CD4-positive, alpha-beta T cell treated with Interleukin-10 for 1 hour (primary cell): ENCODE measurements around the gene MDFIC.

ENCODE experiments used
- DNase-seq: peaks from one replicate; pipeline ENCODE4 v3.0.0-alpha.2; 2020

Gene MDFIC

GRCh38 chr7:115043605-115044004 lies 121.7 kb downstream of the MDFIC start:
- DNase-seq, result no peak

GRCh38 chr7:115044224-115044623 lies 122.3 kb downstream of the MDFIC start:
- no peak for DNase-seq

GRCh38 chr7:115047958-115048720 lies 126.2 kb downstream of the MDFIC start:
- no peak for DNase-seq

- no peak for DNase-seq
These were observed 130.8 kb downstream of the MDFIC start for GRCh38 chr7:115052706-115053105.

GRCh38 chr7:115054478-115055065 lies 132.7 kb downstream of the MDFIC start:
- no peak for DNase-seq

- no peak for DNase-seq
These were observed 134.1 kb downstream of the MDFIC start for GRCh38 chr7:115056019-115056418.

DNA sequence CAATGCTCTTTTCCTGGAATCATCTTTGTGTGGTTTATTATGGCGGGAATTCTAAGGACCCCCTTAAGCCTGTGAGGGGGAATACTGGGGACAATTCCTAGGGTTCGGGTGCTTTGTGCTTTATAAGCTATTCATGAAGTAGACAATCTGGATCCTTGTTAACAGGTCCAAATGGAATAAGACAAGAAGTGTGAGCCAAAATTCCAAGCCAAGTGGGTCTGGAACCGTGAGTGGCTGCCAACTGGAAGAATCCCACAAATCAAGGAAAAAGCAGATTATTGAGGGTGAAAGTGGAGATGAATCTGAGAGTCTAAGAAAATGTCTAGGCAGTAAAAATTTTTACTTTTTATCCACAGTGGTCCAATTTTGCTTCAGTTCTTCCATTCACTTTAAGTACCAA lies 136.8 kb downstream of the MDFIC start:
- DNase-seq, result no peak

GRCh38 chr7:115059321-115059720 lies 137.4 kb downstream of the MDFIC start:
- no peak for DNase-seq

DNA sequence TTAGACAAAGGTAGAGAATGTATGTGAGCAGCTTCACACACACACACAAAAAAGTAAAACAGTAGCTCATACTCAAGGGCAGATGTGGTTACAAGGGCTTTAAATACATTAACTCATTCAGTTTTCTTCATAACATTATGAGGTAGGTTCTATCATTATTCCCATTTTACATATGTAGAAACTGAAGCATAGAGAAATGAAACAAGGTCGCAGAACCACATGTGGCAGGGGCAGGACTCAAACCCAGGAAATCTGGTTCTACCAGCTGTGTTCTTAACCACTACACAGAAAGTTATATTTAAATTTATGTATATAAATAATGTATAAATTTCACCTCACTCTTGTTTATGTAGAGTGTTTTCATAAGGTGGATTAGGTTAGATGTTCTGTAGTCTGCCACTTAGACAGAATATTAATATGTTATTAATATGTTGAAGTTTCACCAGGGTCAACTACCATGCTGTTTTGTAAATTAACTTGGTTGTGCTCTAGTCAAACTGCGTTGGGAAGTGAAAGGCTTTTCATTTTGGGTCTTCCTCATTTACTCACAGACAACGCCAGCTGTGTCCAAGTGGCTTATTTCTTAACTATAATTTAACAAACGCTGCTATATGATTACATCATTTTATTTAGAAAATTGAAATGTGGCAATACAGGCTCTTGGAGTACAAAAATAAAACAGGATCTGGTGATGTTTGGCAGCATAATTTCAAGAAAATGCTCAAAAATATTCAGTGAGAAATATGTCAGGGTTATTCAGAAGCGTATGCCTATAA lies 138.4 kb downstream of the MDFIC start:
- peak; percentile 8 for DNase-seq

GRCh38 chr7:115066050-115066449 lies 144.2 kb downstream of the MDFIC start:
- DNase-seq, result peak; percentile 14

- no peak for DNase-seq
These were observed 144.7 kb downstream of the MDFIC start for GRCh38 chr7:115066634-115067033.

- DNase-seq, result no peak
These were observed 146.3 kb downstream of the MDFIC start for GRCh38 chr7:115068220-115068619.
